ENCODE data around the gene CHRM4. TPM values are rescaled to one million over a fixed set of nuclear protein-coding genes. Genes with fewer than 3 reads are reported as not detected.

CHRM4 gene
- total RNA-seq, 1 donor from 2014 or later = not detected

- Histone ChIP-seq H3K4me3 (peak overlapping the region; percentile 64), H3K27ac (peak overlapping the region; percentile 88)
- no peak for TF ChIP-seq CTCF (IDR thresholded peaks at IDR 0.05)
Observed at GRCh38 chr11:46345881-46346484, 45.6 kb downstream of the CHRM4 start.

GRCh38 chr11:46345131-46345597 is 46.4 kb downstream of the CHRM4 start:
- no peaks in the 10 kb centered on the region for H3K27me3 ChIP-seq (ENCODE audit: low read depth)
- peak overlapping the region; percentile 64 for H3K4me3 ChIP-seq
- DNase-seq (peak; percentile 84), ATAC-seq (peak; percentile 34 to 47)
- H3K27ac ChIP-seq = peak overlapping the region; percentile 88
- no peak for TF ChIP-seq CTCF (IDR thresholded peaks at IDR 0.05)
- no peaks in the 10 kb centered on the region for H3K9me3 ChIP-seq
- intact Hi-C loops (cut with DNase I) = no loop called here
- peaks cover 78% of the 10 kb centered on the region for H3K4me1 ChIP-seq
- no peaks in the 10 kb centered on the region for H3K36me3 ChIP-seq

More at GRCh38 chr11:46345881-46346484, 45.6 kb downstream of the CHRM4 start:
- intact Hi-C loops (cut with DNase I) = no loop called here
- peak in 1 of 2 donors; percentile 1 for ATAC-seq
- Histone ChIP-seq H3K9me3 (no peaks in the 10 kb centered on the region), H3K27me3 (ENCODE audit: low read depth) (no peaks in the 10 kb centered on the region), H3K36me3 (peaks cover 2% of the 10 kb centered on the region), H3K4me1 (peaks cover 81% of the 10 kb centered on the region)
- no peak for DNase-seq

GRCh38 chr11:46343520-46343919 is 48.1 kb downstream of the CHRM4 start:
- TF ChIP-seq CTCF (IDR thresholded peaks at IDR 0.05) = no peak
- Histone ChIP-seq H3K36me3 (no peaks in the 10 kb centered on the region), H3K4me3 (no peak overlapping the region), H3K27ac (peak overlapping the region; percentile 68), H3K27me3 (ENCODE audit: low read depth) (no peaks in the 10 kb centered on the region), H3K9me3 (no peaks in the 10 kb centered on the region), H3K4me1 (peaks cover 79% of the 10 kb centered on the region)
- DNase-seq (no peak), ATAC-seq (no peak)
- intact Hi-C loops (cut with DNase I) = no loop called here

GRCh38 chr11:46342239-46342638 is 49.3 kb downstream of the CHRM4 start:
- Histone ChIP-seq H3K27ac (peak overlapping the region; percentile 68), H3K4me3 (no peak overlapping the region), H3K27me3 (ENCODE audit: low read depth) (no peaks in the 10 kb centered on the region), H3K9me3 (no peaks in the 10 kb centered on the region), H3K36me3 (no peaks in the 10 kb centered on the region), H3K4me1 (peaks cover 85% of the 10 kb centered on the region)
- intact Hi-C loops (cut with DNase I) = no loop called here
- ATAC-seq (no peak), DNase-seq (no peak)
- TF ChIP-seq CTCF (IDR thresholded peaks at IDR 0.05) = no peak

- no peaks in the 10 kb centered on the region for H3K36me3 ChIP-seq
- H3K27ac ChIP-seq = peak overlapping the region; percentile 68
- no peaks in the 10 kb centered on the region for H3K9me3 ChIP-seq
- peaks cover 84% of the 10 kb centered on the region for H3K4me1 ChIP-seq
- DNase-seq (no peak), ATAC-seq (no peak)
- no peak overlapping the region for H3K4me3 ChIP-seq
- no peak for TF ChIP-seq CTCF (IDR thresholded peaks at IDR 0.05)
- no peaks in the 10 kb centered on the region for H3K27me3 ChIP-seq (ENCODE audit: low read depth)
- intact Hi-C loops (cut with DNase I) = no loop called here
Observed at GRCh38 chr11:46341454-46341853, 50.1 kb downstream of the CHRM4 start.

Measured in lower lobe of right lung (tissue), 2 donors.